Mucosa of stomach (tissue), 1 donor: ENCODE measurements around the gene AHDC1.
"Not testable (repeated sequence)": the region's sequence is repeated elsewhere in the genome, so short reads cannot be mapped to it uniquely, and the experiment has no call there.

Source experiments
- H3K27me3 ChIP-seq: one replicate; pipeline ENCODE4 v1.7.0; 2013; ENCODE audit warnings: mild to moderate bottlenecking, low read length; ENCODE audit not compliant: control insufficient read depth, insufficient read depth
- H3K36me3 ChIP-seq: one replicate; pipeline ENCODE4 v1.7.0; 2013; ENCODE audit warnings: low read length; ENCODE audit not compliant: control insufficient read depth, insufficient read depth
- H3K4me1 ChIP-seq: one replicate; pipeline ENCODE4 v1.7.0; 2013; ENCODE audit warnings: mild to moderate bottlenecking, low read length; ENCODE audit not compliant: control insufficient read depth, insufficient read depth
- H3K4me3 ChIP-seq: one replicate; pipeline ENCODE4 v1.7.0; 2013; ENCODE audit warnings: low read length
- H3K9ac ChIP-seq: one replicate; pipeline ENCODE4 v1.7.0; 2013; ENCODE audit warnings: mild to moderate bottlenecking, low read length, moderate library complexity
- H3K9me3 ChIP-seq: one replicate; pipeline ENCODE4 v1.7.0; 2013; ENCODE audit warnings: mild to moderate bottlenecking, low read length, moderate library complexity; ENCODE audit not compliant: control insufficient read depth
- donor health status: Pancreatic carcinoma.

AHDC1 gene

DNA sequence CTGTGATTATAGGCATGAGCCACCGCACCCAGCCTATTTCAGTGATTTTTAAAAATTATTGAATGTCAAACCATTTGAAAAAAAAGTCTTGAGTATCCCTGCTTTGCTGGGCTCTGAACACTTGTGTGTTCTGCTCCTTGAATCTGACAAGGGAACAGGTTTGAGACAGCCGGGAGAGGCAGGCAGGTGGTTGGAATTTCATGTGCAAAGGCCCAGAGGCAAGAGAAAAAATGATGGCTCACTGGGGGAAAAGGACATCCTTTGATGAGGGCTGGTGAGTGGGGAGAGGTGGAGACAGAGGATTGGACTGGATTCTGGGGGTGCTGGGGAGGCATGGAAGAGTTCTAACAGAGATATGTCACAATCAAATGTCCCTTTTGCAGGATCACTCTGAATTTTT lies 100.9 kb downstream of the AHDC1 start:
- Histone ChIP-seq H3K36me3 (no peaks in the 10 kb centered on the region), H3K4me1 (peaks cover 11% of the 10 kb centered on the region), H3K9ac (no peak overlapping the region), H3K9me3 (no peaks in the 10 kb centered on the region), H3K27me3 (no peaks in the 10 kb centered on the region), H3K4me3 (no peak overlapping the region)

DNA sequence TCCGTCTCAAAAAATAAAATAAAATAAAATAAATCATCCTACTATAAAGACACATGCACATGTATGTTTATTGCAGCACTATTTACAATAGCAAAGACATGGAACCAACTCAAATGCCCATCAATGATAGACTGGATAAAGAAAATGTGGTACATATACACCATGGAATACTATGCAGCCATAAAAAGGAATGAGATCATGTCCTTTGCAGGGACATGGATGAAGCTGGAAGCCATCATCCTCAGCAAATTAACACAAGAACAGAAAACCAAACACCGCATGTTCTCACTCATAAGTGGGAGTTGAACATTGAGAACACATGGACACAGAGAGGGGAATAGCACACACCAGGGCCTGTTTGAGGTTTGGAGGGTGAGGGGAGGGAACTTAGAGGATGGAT lies 102.8 kb downstream of the AHDC1 start:
- peaks cover 11% of the 10 kb centered on the region for H3K4me1 ChIP-seq
- H3K9ac ChIP-seq, H3K36me3 ChIP-seq, H3K27me3 ChIP-seq, H3K4me3 ChIP-seq, H3K9me3 ChIP-seq: not testable (repeated sequence)

DNA sequence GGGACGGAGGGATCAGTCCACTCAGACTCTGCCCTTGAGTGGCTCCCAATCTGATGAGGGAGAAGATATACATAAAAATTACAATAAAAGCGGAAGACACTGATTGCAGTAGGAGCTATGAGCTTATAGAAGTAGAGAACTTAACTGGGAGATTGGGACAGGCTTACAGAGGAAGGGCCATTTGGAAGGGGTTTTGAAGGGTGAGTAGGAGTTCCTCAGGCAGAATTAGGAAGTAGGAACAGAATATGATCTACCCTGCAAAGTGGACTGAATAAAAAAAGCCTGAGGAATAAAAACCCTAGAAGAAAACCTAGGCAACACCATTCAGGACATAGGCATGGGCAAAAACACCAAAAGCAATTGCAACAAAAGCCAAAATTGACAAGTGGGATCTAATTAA lies 104.8 kb downstream of the AHDC1 start:
- Histone ChIP-seq H3K9me3 (no peaks in the 10 kb centered on the region), H3K36me3 (no peaks in the 10 kb centered on the region), H3K27me3 (no peaks in the 10 kb centered on the region), H3K9ac (no peak overlapping the region), H3K4me1 (peaks cover 5% of the 10 kb centered on the region), H3K4me3 (no peak overlapping the region)

- H3K9me3 ChIP-seq: no peaks in the 10 kb centered on the region
- H3K4me3 ChIP-seq: no peak overlapping the region
- H3K36me3 ChIP-seq: no peaks in the 10 kb centered on the region
- H3K9ac ChIP-seq: no peak overlapping the region
- H3K4me1 ChIP-seq: peaks cover 11% of the 10 kb centered on the region
- H3K27me3 ChIP-seq: no peaks in the 10 kb centered on the region
These were observed 107.3 kb downstream of the AHDC1 start for GRCh38 chr1:27496604-27497155.

DNA sequence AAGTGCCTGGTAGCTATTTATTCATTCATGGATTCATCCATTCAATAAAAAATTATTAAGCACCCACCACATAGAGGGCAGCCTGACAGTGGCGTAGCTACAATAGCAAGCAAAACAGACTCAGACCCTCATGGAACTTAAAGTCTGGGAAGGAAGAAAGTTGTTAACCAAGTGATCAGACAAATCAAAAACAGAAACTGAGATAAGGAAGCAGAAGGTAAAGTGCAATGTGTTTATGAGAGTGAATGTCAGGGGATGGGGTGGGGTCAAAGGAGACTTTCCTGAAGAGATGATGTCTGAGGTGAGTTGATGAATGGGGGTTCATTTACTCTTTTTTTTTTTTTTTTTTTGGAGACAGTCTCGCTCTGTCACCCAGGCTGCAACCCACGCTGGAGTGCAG lies 111.1 kb downstream of the AHDC1 start:
- H3K4me1 ChIP-seq: peaks cover 26% of the 10 kb centered on the region
- no peaks in the 10 kb centered on the region for H3K9me3 ChIP-seq
- no peak overlapping the region for H3K4me3 ChIP-seq
- H3K9ac ChIP-seq: no peak overlapping the region
- H3K36me3 ChIP-seq: no peaks in the 10 kb centered on the region
- H3K27me3 ChIP-seq: no peaks in the 10 kb centered on the region

- peaks cover 27% of the 10 kb centered on the region for H3K4me1 ChIP-seq
- H3K27me3 ChIP-seq: no peaks in the 10 kb centered on the region
- H3K9ac ChIP-seq: no peak overlapping the region
- H3K9me3 ChIP-seq: no peaks in the 10 kb centered on the region
- H3K4me3 ChIP-seq: no peak overlapping the region
- no peaks in the 10 kb centered on the region for H3K36me3 ChIP-seq
These were observed 111.9 kb downstream of the AHDC1 start for GRCh38 chr1:27491748-27492700.

DNA sequence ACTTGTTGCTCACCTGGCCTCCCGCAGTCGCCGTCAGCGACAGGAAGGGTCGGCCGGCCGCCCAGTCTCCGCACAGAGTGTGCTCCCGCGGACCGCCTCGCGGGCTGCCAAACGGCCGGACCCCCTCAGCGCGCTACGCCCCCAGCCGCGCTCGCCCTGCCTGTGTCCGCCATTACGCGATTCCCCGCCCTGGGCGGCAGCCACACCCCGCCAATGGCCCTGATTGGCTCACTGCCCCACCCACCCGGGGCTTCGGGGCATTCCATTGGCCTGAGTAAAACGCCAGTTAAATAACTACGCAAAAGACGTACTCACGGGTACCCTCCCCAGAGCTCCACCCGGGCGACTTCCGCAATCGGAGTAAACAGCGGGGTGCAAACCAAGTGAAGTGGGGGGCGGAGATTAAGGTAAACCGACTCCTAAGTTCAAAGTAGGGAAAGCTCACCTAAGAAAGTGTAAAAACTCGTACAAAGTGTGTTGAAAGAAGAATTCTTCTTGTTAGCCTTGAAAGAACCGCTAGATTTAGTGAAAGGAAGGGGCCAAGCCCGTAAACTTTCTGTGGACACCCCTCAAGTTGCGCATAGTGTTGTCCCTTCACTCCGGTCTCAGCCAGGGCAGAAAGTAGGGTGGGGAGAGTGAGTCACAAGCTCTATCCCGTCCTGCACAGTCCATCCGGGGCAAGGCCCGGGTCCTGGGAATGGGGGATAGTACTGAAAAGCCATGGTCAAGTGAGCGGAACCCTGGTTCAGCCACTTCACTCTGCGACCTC lies 113.8 kb downstream of the AHDC1 start, which contains the start of gene WASF2:
TSS of gene WASF2 (minus strand) at position 195 of the 769 bp plus-strand sequence. CDS start 61,277 bp downstream, outside the sequence.
- peaks cover 27% of the 10 kb centered on the region for H3K4me1 ChIP-seq
- no peaks in the 10 kb centered on the region for H3K9me3 ChIP-seq
- peak within 1 kb of the TSS; percentile 86 for H3K4me3 ChIP-seq
- H3K36me3 ChIP-seq: no peaks in the 10 kb centered on the region
- H3K27me3 ChIP-seq: no peaks in the 10 kb centered on the region
- H3K9ac ChIP-seq: peak within 1 kb of the TSS; percentile 100

DNA sequence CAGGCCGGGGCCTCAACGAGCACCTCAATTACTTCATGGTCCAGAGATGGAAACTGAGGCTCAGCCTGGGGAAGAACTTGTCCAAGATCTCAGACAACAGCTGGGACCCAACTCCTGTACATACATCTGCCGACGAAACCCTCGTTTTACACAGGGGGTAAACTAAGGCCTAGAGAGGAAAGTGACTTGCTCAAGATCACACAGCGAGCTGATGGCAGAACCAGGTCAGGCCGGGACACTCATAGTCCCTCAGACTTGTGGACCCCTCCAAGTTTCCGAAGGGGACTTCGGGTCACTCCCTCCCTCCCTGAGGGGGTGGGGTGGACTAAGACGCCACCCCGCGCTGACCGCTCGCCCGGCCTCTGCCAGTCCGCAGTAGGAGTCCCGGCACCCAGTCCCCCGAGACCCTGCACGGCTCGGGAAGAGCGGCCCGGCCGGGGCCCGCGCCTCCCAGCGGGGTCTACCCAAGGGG lies 114.4 kb downstream of the AHDC1 start:
- Histone ChIP-seq H3K36me3 (no peaks in the 10 kb centered on the region), H3K9me3 (no peaks in the 10 kb centered on the region), H3K9ac (peak overlapping the region; percentile 100), H3K4me3 (peak overlapping the region; percentile 86), H3K27me3 (no peaks in the 10 kb centered on the region), H3K4me1 (peaks cover 27% of the 10 kb centered on the region)

DNA sequence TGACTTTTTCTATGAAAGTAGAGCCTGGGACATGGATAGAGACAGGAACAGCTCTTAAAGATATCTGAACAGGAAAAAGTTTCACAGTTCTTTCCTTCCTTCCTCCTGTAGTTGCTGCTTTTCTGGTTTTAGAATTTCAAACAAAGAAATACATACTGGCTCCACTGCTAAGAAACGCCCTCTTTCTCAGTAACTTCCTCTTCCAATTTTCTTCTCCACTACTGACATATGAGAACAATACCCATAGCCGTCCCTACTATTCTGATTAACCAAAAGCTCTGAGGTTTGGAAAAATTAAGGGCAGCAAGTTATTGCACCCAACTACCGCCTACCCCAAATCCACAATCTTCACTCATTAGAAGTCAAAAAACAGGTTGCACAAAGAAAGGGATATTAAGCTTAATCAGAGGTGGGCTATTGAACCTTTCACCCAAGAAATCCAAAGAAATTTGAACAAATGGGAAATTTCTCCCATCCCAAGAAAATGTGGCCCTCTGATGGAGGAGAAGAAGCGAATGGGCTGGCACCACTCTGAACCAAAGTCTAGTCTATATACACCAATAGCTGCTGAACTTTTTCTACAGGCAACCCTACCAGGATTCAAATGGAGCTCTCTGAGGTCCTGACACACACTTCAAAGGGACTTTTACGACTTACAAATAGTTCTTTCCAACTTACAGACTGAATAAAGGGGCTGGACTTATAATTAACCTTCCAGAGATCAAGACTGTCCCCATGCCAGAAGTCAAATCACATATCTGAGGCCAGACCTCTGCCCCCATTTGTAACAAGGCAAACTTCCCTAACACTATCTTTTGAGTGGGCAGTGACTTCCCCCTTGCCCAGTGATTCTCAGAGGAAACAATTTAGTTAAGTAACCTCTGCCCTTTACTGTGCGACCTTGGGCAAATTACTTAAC lies 115.7 kb downstream of the AHDC1 start:
- peak overlapping the region; percentile 100 for H3K9ac ChIP-seq
- H3K4me3 ChIP-seq: peak overlapping the region; percentile 86
- peaks cover 30% of the 10 kb centered on the region for H3K4me1 ChIP-seq
- H3K9me3 ChIP-seq: no peaks in the 10 kb centered on the region
- H3K36me3 ChIP-seq: no peaks in the 10 kb centered on the region
- H3K27me3 ChIP-seq: no peaks in the 10 kb centered on the region

DNA sequence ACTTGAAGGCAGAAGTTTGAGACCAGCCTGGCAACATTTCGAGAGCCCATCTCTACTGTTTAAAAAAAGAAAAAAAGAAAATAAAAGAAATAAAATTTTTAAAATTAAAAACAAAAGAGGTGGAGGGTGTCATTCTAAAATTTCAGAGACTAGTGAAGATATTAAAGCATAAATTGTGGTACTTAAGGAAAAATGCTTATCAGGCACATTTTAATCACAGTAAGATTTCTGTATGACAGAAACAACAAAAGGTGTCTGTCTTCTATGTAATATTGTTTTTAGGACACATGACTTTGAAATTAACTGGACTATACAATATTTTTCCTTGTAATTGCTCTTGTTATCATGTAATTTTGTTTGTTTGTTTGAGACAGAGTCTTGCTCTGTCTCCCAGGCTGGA lies 118.6 kb downstream of the AHDC1 start:
- Histone ChIP-seq H3K27me3 (no peaks in the 10 kb centered on the region), H3K9me3 (no peaks in the 10 kb centered on the region), H3K9ac (no peak overlapping the region), H3K36me3 (no peaks in the 10 kb centered on the region), H3K4me3 (no peak overlapping the region), H3K4me1 (peaks cover 12% of the 10 kb centered on the region)
